BLaER1 treated with 17β-estradiol and CSF1 and Interleukin-3, amounts not matched to agents 10 nM and 100 nM (cell line): ENCODE data around the gene BAHCC1.

Experiments used
- H3K27ac ChIP-seq, 11 experiments: shearing (Covaris generic); formaldehyde crosslinking; 2 replicates each; pipeline ENCODE4 v1.8.1; 2022
- H3K27me3 ChIP-seq, 11 experiments: shearing (Covaris generic); formaldehyde crosslinking; 2 replicates each; pipeline ENCODE4 v1.8.1; 2022
- H3K36me3 ChIP-seq, 11 experiments: shearing (Covaris generic); formaldehyde crosslinking; 2 replicates each; pipeline ENCODE4 v1.8.1; 2022
- H3K4me1 ChIP-seq, 10 experiments: shearing (Covaris generic); formaldehyde crosslinking; 2 replicates each; pipeline ENCODE4 v1.8.1; 2022
- H3K4me2 ChIP-seq, 11 experiments: shearing (Covaris generic); formaldehyde crosslinking; 2 replicates each; pipeline ENCODE4 v1.8.1; 2022
- H3K4me3 ChIP-seq, 10 experiments: shearing (Covaris generic); formaldehyde crosslinking; 2 replicates each; pipeline ENCODE4 v1.8.1; 2022
- H3K9ac ChIP-seq, 11 experiments: shearing (Covaris generic); formaldehyde crosslinking; 2 replicates each; pipeline ENCODE4 v1.8.1; 2022
- H3K9me3 ChIP-seq, 11 experiments: shearing (Covaris generic); formaldehyde crosslinking; replicated peaks in 1 of 11; 2 replicates each; pipeline ENCODE4 v1.8.1; 2022
- H4K20me1 ChIP-seq, 11 experiments: shearing (Covaris generic); formaldehyde crosslinking; 2 replicates each; pipeline ENCODE4 v1.8.1; 2022
- Cebpa-rat ChIP-seq, 11 experiments: shearing (Covaris generic); IDR thresholded peaks; 2 replicates each; pipeline ENCODE4 v1.8.1; 2022

BAHCC1 gene

DNA sequence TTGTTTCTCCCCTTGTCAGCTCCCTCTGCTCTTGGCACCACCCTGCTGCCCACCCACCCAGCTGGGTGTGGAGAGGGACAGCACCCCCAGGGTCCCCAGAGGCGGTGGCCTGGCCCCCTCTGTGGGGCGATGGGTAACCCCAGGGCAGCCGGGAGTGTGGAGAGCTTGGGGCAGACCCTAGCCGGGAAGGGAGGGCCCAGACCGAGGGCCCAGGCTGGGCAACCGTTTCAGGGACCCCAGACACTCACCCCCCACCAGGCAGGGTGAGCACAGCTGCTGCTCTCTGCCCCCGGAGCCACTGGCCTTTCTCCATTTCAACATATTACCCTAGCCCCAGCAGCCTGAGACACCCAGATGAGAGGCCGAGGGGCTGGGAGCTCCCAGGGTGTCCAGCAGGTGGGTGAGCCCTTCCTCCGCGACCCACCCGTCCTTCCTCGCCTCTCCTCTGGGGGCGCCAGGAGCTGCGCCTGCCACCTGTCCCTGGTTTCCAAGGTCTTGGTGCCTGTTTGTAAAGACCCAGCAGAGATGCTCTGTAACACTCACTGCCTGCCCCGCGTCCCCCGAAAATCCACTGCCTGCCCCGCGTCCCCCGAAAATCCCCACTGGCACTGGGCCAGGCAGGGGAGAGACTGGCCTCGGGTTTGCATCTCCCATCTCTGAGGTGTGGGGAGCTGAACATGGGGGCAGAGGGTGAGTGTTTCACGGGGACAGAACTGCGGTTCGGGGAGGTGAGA lies 45.4 kb downstream of the BAHCC1 start:
- H3K27me3 ChIP-seq, result peaks cover 0 to 11% (median 0%) of the 10 kb centered on the region in 11 experiments; a peak in 2 of 22 replicates
- peak overlapping the region in 9 of 11 experiments; percentile 22 to 98 (median 87); a peak in 17 of 22 replicates for H3K4me2 ChIP-seq
- no peaks in the 10 kb centered on the region for H3K9me3 ChIP-seq
- peaks cover 0 to 54% (median 25%) of the 10 kb centered on the region in 11 experiments; a peak in 15 of 22 replicates for H3K36me3 ChIP-seq
- H3K9ac ChIP-seq, result peak overlapping the region in 1 of 11 experiments; percentile 68; a peak in 3 of 22 replicates
- H3K4me3 ChIP-seq, result no peak overlapping the region
- H4K20me1 ChIP-seq, result peaks cover 0 to 82% (median 40%) of the 10 kb centered on the region in 11 experiments; a peak in 15 of 22 replicates
- TF ChIP-seq Cebpa-rat (IDR thresholded peaks at IDR 0.05), result no peak
- H3K4me1 ChIP-seq, result peaks cover 36 to 92% (median 57%) of the 10 kb centered on the region in 10 experiments
- no peak overlapping the region for H3K27ac ChIP-seq

DNA sequence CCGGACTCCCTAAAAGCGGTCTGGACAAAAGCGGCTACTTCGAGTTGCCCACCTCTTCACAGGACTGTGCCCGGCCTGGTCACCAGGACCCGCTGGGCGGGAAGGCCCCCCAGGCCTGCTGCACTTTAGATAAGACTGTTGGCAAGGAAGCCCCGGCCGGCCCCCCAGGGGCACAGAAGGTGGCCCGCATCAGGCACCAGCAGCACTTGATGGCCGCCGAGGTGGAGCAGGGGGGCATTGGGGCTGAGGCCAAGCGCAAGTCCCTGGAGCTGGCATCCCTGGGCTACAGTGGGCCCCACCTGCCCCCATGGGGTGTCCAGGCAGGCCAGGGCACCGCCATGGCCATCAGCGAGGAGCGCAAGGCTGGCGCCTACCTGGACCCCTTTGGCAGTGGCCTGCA lies 47.5 kb downstream of the BAHCC1 start:
- H3K4me1 ChIP-seq, result peaks cover 17 to 92% (median 49%) of the 10 kb centered on the region in 10 experiments

DNA sequence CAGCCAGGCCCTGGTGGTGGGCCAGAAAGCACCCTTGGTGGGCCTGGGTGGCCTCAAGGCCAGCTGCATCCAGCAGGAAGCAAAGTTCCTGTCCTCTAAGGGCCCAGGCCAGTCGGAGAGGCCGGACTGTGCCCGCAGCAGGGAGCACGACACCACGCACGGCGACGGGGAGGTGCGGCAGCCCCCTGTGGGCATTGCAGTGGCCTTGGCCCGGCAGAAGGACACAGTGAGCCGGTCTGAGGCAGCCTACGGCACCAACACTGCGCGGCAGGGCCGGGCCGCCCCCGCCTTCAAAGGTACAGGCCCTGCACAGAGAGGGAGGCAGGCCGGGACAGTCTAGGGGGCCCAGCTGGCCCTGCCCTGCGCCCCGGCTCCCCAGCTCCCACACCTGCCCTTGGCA lies 48.0 kb downstream of the BAHCC1 start:
- H4K20me1 ChIP-seq, result peaks cover 0 to 86% (median 25%) of the 10 kb centered on the region in 11 experiments; a peak in 15 of 22 replicates
- peak overlapping the region in 2 of 11 experiments; percentile 18 to 44; a peak in 1 of 22 replicates for H3K9ac ChIP-seq
- H3K36me3 ChIP-seq, result peaks cover 0 to 73% (median 36%) of the 10 kb centered on the region in 11 experiments; a peak in 15 of 22 replicates
- TF ChIP-seq Cebpa-rat (IDR thresholded peaks at IDR 0.05), result no peak
- no peak overlapping the region for H3K27ac ChIP-seq
- H3K27me3 ChIP-seq, result peaks cover 0 to 17% (median 0%) of the 10 kb centered on the region in 11 experiments; a peak in 4 of 22 replicates
- no peak overlapping the region for H3K4me3 ChIP-seq
- H3K4me2 ChIP-seq, result peak overlapping the region in 1 of 11 experiments; percentile 2; a peak in 1 of 22 replicates
- H3K9me3 ChIP-seq, result no peaks in the 10 kb centered on the region
- peaks cover 15 to 92% (median 49%) of the 10 kb centered on the region in 10 experiments for H3K4me1 ChIP-seq

More for the DNA sequence above, 47.5 kb downstream of the BAHCC1 start:
- H3K4me3 ChIP-seq, result no peak overlapping the region
- peaks cover 0 to 12% (median 0%) of the 10 kb centered on the region in 11 experiments; a peak in 4 of 22 replicates for H3K27me3 ChIP-seq
- H4K20me1 ChIP-seq, result peaks cover 0 to 86% (median 30%) of the 10 kb centered on the region in 11 experiments; a peak in 15 of 22 replicates
- H3K9ac ChIP-seq, result no peak overlapping the region
- peak overlapping the region in 1 of 11 experiments; percentile 2; a peak in 1 of 22 replicates for H3K4me2 ChIP-seq
- H3K36me3 ChIP-seq, result peaks cover 0 to 72% (median 32%) of the 10 kb centered on the region in 11 experiments; a peak in 15 of 22 replicates
- no peak overlapping the region for H3K27ac ChIP-seq
- TF ChIP-seq Cebpa-rat (IDR thresholded peaks at IDR 0.05), result no peak
- no peaks in the 10 kb centered on the region for H3K9me3 ChIP-seq

DNA sequence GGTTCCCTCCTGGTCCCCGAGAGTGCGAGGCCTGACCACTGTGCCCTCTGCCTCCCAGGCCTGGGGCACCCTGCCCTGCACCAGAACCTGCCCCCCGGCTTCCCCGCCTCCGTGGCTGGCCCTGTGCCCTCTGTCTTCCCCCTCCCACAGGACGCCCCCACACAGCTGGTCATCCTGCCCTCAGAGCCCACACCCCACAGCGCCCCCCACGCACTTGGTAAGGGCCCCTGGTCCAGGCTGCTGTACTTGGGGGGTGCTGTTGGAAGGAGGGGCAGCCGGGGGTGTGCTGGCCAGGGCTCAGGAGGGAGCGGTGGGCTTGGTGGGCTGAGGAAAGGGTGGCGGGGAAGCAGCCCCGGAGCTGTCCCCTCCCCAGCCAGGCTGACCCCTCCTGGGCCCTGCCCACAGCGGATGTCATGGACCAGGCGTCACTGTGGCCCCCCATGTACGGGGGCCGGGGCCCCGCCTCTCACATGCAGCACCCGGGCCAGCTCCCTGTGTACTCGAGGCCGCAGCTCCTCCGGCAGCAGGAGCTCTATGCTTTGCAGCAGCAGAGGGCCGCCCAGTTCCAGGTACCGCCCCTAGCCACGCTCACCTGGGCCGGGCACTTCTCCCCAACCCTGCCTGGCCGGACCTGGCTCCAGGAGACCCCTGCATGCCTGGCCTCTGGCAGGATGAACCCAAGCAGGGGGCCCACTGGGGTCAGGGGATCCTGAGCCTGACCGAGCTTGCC lies 49.5 kb downstream of the BAHCC1 start:
- H4K20me1 ChIP-seq, result peaks cover 0 to 80% (median 16%) of the 10 kb centered on the region in 11 experiments; a peak in 16 of 22 replicates
- peaks cover 0 to 26% (median 0%) of the 10 kb centered on the region in 11 experiments; a peak in 6 of 22 replicates for H3K27me3 ChIP-seq
- H3K27ac ChIP-seq, result no peak overlapping the region
- TF ChIP-seq Cebpa-rat (IDR thresholded peaks at IDR 0.05), result no peak
- H3K36me3 ChIP-seq, result peaks cover 0 to 74% (median 36%) of the 10 kb centered on the region in 11 experiments; a peak in 15 of 22 replicates
- no peak overlapping the region for H3K9ac ChIP-seq
- no peaks in the 10 kb centered on the region for H3K9me3 ChIP-seq
- peaks cover 10 to 92% (median 49%) of the 10 kb centered on the region in 10 experiments for H3K4me1 ChIP-seq
- no peak overlapping the region for H3K4me3 ChIP-seq
- H3K4me2 ChIP-seq, result peak overlapping the region in 1 of 11 experiments; percentile 7; a peak in 1 of 22 replicates

DNA sequence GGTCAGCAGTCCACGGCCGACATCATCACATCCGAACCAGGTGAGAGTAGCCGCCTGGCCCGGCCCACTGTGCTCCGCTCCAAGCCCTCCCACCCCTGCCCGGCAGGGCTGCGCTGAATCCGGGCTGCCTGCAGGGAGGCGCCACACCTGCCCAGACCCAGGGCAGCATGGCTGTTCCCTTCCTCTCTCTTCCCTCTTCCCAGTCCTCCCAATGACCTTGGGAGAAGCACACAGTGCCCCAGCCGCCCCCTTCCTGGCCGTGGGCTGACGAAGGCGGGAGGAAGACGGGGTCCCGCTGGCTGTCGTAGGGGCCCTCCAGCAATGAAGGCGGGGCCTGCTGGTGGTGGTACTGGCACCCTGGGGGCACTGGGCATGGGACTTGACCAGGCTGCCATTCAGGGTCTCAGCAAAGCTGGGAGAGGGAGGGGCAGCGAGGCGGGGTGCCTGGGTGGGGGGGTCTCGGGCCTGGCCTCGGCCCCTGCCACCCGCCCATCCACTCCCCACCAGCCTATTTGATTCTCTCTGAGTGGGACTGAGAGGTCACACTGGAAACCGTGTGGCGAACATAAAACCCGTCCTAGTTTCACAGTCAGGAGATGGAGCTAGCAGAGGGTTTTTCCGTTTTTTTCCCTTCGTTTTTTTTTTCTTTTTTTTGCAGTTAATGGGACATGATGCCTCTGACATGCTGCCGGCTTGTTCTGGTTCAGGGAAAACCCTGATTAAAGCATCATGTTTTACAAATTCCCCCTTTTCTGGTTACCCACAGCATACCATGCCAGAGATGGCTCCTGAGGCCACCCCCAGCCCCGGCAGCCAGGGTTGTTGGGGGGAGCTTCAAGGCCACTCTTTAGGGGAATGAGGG lies 50.6 kb downstream of the BAHCC1 start:
- H3K4me1 ChIP-seq, result peaks cover 12 to 92% (median 49%) of the 10 kb centered on the region in 10 experiments
- peak overlapping the region in 3 of 11 experiments; percentile 98 to 100 (median 100); a peak in 4 of 22 replicates for H3K4me2 ChIP-seq
- no peak overlapping the region for H3K9ac ChIP-seq
- H4K20me1 ChIP-seq, result peaks cover 0 to 80% (median 18%) of the 10 kb centered on the region in 11 experiments; a peak in 15 of 22 replicates
- H3K27ac ChIP-seq, result no peak overlapping the region
- peaks cover 0 to 37% (median 0%) of the 10 kb centered on the region in 11 experiments; a peak in 6 of 22 replicates for H3K27me3 ChIP-seq
- peaks cover 0 to 74% (median 36%) of the 10 kb centered on the region in 11 experiments; a peak in 15 of 22 replicates for H3K36me3 ChIP-seq
- no peaks in the 10 kb centered on the region for H3K9me3 ChIP-seq
- no peak for TF ChIP-seq Cebpa-rat (IDR thresholded peaks at IDR 0.05)
- no peak overlapping the region for H3K4me3 ChIP-seq

DNA sequence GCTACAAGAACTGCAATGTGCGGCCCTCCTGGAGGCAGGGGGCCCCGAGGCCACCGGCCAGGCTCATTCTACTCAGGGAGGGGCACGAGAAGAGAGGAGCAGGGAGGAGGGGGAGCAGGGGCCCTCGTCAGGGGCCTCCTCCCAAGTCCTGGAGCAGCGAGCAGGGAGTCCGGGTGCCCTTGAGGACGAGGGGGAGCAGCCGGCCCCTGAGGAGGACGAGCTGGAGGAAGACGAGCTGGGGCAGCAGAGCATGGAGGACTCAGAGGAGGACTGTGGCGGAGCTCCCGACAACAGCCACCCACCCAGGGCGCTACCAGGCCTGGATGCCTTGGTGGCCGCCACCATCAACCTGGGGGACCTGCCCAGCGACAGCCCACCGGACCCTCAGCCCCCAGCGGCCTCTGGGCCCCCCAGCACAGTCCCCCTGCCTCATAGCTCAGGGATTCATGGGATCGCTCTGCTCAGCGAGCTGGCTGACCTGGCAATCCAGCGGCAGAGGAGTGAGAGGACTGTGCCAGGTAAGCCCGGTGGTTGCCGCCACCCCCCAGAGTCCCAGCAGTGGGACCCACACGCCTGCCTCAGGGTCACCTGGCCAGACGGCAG lies 52.2 kb downstream of the BAHCC1 start:
- Histone ChIP-seq H3K9me3 (no peaks in the 10 kb centered on the region), H3K4me2 (peak overlapping the region in 10 of 11 experiments; percentile 39 to 100 (median 96); a peak in 17 of 22 replicates), H3K4me3 (no peak overlapping the region; a peak in 1 of 20 replicates), H3K36me3 (peaks cover 0 to 63% (median 26%) of the 10 kb centered on the region in 11 experiments; a peak in 15 of 22 replicates), H3K27me3 (peaks cover 0 to 52% (median 0%) of the 10 kb centered on the region in 11 experiments; a peak in 6 of 22 replicates), H3K9ac (peak overlapping the region in 3 of 11 experiments; percentile 40 to 55 (median 44); a peak in 3 of 22 replicates), H3K4me1 (peaks cover 28 to 92% (median 60%) of the 10 kb centered on the region in 10 experiments), H4K20me1 (peaks cover 0 to 81% (median 15%) of the 10 kb centered on the region in 11 experiments; a peak in 15 of 22 replicates), H3K27ac (peak overlapping the region in 2 of 11 experiments; percentile 8 to 46; a peak in 3 of 22 replicates)
- TF ChIP-seq Cebpa-rat (IDR thresholded peaks at IDR 0.05), result no peak

DNA sequence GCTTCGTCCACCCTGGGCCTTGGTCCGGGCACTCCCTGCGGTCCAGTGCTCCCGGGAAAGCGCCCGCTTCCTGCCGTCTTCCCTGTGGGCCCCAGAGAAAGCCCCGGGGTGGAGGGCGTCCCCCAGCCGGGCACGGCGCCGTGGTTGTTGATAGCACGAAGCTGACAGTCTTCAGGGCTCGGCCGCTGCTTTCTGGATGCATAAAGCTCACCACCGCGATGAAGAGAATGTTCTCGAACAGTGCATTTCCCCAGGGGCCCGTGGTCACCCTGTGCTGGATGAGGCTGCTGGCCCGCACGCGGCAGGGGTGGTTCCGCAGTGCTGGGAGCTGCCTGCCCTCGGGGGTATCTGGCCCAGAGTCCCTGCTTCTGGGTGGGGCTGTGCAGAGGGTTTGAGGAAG lies 53.2 kb downstream of the BAHCC1 start:
- H3K4me2 ChIP-seq, result peak overlapping the region; percentile 8 to 100 (median 93); a peak in 21 of 22 replicates
- no peak overlapping the region for H3K4me3 ChIP-seq
- peaks cover 0 to 62% (median 0%) of the 10 kb centered on the region in 11 experiments; a peak in 6 of 22 replicates for H3K27me3 ChIP-seq
- H4K20me1 ChIP-seq, result peaks cover 0 to 72% (median 12%) of the 10 kb centered on the region in 11 experiments; a peak in 13 of 22 replicates
- no peak for TF ChIP-seq Cebpa-rat (IDR thresholded peaks at IDR 0.05)
- no peaks in the 10 kb centered on the region for H3K9me3 ChIP-seq
- peaks cover 0 to 53% (median 16%) of the 10 kb centered on the region in 11 experiments; a peak in 15 of 22 replicates for H3K36me3 ChIP-seq
- peak overlapping the region in 5 of 11 experiments; percentile 28 to 62 (median 40); a peak in 4 of 22 replicates for H3K9ac ChIP-seq
- H3K4me1 ChIP-seq, result peaks cover 38 to 92% (median 70%) of the 10 kb centered on the region in 10 experiments
- H3K27ac ChIP-seq, result peak overlapping the region in 5 of 11 experiments; percentile 6 to 55 (median 46); a peak in 9 of 22 replicates
